Ascending aorta (tissue), 2 donors: ENCODE measurements around the gene ANAPC1. TPM values are rescaled to one million over a fixed set of nuclear protein-coding genes. Genes with fewer than 3 reads are reported as not detected.

Experiments
- DNase-seq, 2 donors: peaks; one replicate each; pipeline ENCODE4 v3.0.0-alpha.2; 2019; ENCODE audit warnings: low spot score in 2 of 2
- H3K27ac ChIP-seq, 2 donors: fragments of 200-600 bp; sonication (generic); one replicate each; pipeline ENCODE4 v1.5.1; 2016 to 2017; ENCODE audit warnings: mild to moderate bottlenecking in 1 of 2
- H3K27me3 ChIP-seq: fragments of 200-600 bp; sonication (generic); one replicate; pipeline ENCODE4 v1.5.1; 2017
- H3K36me3 ChIP-seq, 2 donors: fragments of 200-600 bp; sonication (generic); one replicate each; pipeline ENCODE4 v1.5.1; 2016
- H3K4me1 ChIP-seq, 2 donors: fragments of 200-600 bp; sonication (generic); one replicate each; pipeline ENCODE4 v1.5.1; 2016 to 2017; ENCODE audit warnings: mild to moderate bottlenecking in 1 of 2
- H3K4me3 ChIP-seq, 2 donors: fragments of 200-600 bp; sonication (generic); one replicate each; pipeline ENCODE4 v1.5.1; 2016 to 2017; ENCODE audit warnings: mild to moderate bottlenecking in 1 of 2
- H3K9me3 ChIP-seq, 2 donors: fragments of 200-600 bp; sonication (generic); one replicate each; pipeline ENCODE4 v1.5.1; 2016
- CTCF ChIP-seq, 3 experiments: fragments of 200-600 bp in 2 of 3; fragments of 450-650 bp in 1 of 3; sonication (generic) in 2 of 3; IDR thresholded peaks; one replicate each; pipeline ENCODE4 v1.5.1; 2016 to 2019; ENCODE audit warnings: antibody characterized with exemption in 3 of 3, mild to moderate bottlenecking in 1 of 3, moderate library complexity in 1 of 3
- intact Hi-C: fragments of 100-400 bp; cut with DNase I; formaldehyde crosslinking; loops from one replicate; pipeline ENCODE4 v1.15.1; 2023
- total RNA-seq: library from RNA; depleted of rRNA; stranded (reverse); fragments of >200 nt; gene quantifications from one replicate; pipeline ENCODE4 v1.1.0, GENCODE V29; 2016

The ANAPC1 gene
- total RNA-seq, 1 donor from 2014 or later = 36.6 TPM

- no peaks in the 10 kb centered on the region for H3K27me3 ChIP-seq
- no peaks in the 10 kb centered on the region for H3K9me3 ChIP-seq
- H3K36me3 ChIP-seq = peaks cover 4 to 17% of the 10 kb centered on the region in 2 donors
- DNase-seq = no peak
- no peak overlapping the region for H3K27ac ChIP-seq
- TF ChIP-seq CTCF (IDR thresholded peaks at IDR 0.05) = no peak
- peaks cover 0 to 3% of the 10 kb centered on the region in 2 donors for H3K4me1 ChIP-seq
- intact Hi-C loops = no loop called here
- no peak overlapping the region for H3K4me3 ChIP-seq
These were observed 40.7 kb upstream of the ANAPC1 start for GRCh38 chr2:111924617-111925107.

- TF ChIP-seq CTCF (IDR thresholded peaks at IDR 0.05) = no peak
- intact Hi-C loops = no loop called here
- Histone ChIP-seq H3K27ac (no peak overlapping the region), H3K36me3 (peaks cover 0 to 9% of the 10 kb centered on the region in 2 donors), H3K4me3 (no peak overlapping the region), H3K9me3 (no peaks in the 10 kb centered on the region), H3K27me3 (no peaks in the 10 kb centered on the region), H3K4me1 (peaks cover 0 to 9% of the 10 kb centered on the region in 2 donors)
- no peak for DNase-seq
These were observed 39.3 kb upstream of the ANAPC1 start for GRCh38 chr2:111923276-111923804.

- Histone ChIP-seq H3K4me3 (no peak overlapping the region), H3K9me3 (no peaks in the 10 kb centered on the region), H3K36me3 (peaks cover 5 to 9% of the 10 kb centered on the region in 2 donors), H3K27me3 (no peaks in the 10 kb centered on the region), H3K27ac (no peak overlapping the region), H3K4me1 (peaks cover 0 to 11% of the 10 kb centered on the region in 2 donors)
- intact Hi-C loops = no loop called here
- peak; percentile 28 to 77 for DNase-seq
- no peak for TF ChIP-seq CTCF (IDR thresholded peaks at IDR 0.05)
These were observed 36.0 kb upstream of the ANAPC1 start for GRCh38 chr2:111919794-111920608.

GRCh38 chr2:111919365-111919764 is 35.4 kb upstream of the ANAPC1 start:
- peaks cover 0 to 11% of the 10 kb centered on the region in 2 donors for H3K4me1 ChIP-seq
- H3K9me3 ChIP-seq = no peaks in the 10 kb centered on the region
- intact Hi-C loops = no loop called here
- TF ChIP-seq CTCF (IDR thresholded peaks at IDR 0.05) = no peak
- H3K27me3 ChIP-seq = no peaks in the 10 kb centered on the region
- no peak for DNase-seq
- H3K4me3 ChIP-seq = no peak overlapping the region
- no peak overlapping the region for H3K27ac ChIP-seq
- H3K36me3 ChIP-seq = peaks cover 5 to 9% of the 10 kb centered on the region in 2 donors

GRCh38 chr2:111918383-111918806 is 34.4 kb upstream of the ANAPC1 start:
- Histone ChIP-seq H3K9me3 (no peaks in the 10 kb centered on the region), H3K36me3 (peaks cover 5% of the 10 kb centered on the region in 2 donors), H3K4me1 (peaks cover 0 to 11% of the 10 kb centered on the region in 2 donors), H3K27ac (no peak overlapping the region), H3K27me3 (no peaks in the 10 kb centered on the region), H3K4me3 (no peak overlapping the region)
- TF ChIP-seq CTCF (IDR thresholded peaks at IDR 0.05) = no peak
- DNase-seq = no peak
- intact Hi-C loops = no loop called here
